ENCODE results near the gene PCBD2. TPM values are rescaled to one million over a fixed set of nuclear protein-coding genes. Genes with fewer than 3 reads are reported as not detected.
A peak's percentile ranks its signal among the peaks of the same experiment; 100 is the strongest.

PCBD2 gene
- total RNA-seq, 4 donors from 2014 or later: 16.9 to 21.7 (median 20.8) TPM

DNA sequence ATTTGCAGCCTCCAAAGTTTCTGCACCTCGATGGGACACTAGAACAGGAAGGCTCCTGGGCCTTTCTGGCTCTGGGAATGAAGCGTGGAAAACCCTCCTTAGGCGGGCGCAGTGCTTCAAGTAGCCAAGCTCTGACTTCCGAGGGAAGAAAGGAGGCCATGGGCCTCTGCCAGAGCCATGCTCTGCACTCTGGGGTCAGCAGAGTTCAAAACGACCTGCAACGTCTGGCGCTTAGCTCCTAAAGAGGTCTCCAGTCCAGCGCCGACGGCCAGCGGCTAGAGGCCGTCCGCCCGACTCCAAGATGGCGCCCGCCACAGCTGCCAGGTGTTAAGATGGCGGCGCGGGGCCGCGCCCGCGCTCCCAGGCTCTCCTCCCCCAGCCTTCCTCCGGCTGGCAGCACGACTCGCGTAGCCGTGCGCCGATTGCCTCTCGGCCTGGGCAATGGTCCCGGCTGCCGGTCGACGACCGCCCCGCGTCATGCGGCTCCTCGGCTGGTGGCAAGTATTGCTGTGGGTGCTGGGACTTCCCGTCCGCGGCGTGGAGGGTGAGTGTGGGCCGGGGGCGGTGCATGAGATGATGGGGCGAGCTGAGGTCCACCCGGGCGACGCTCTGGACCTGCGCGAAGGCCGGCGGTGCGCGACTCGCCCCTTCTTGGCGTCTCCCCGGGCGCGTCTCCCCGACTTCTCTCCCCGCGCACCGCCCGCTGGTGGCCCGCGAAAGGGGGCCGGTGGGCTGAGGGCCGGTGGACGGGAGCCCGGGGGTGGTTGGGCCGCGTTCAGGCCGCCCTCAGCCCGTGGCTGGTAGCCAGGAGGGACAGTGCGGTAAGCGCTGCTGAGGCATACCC lies 30.7 kb upstream of the PCBD2 start, which contains the start of gene TXNDC15:
Gene TXNDC15, plus strand, starts transcription at position 385 of the 844 bp plus-strand sequence. Its CDS starts 57 bp downstream, at position 442.
- DNase-seq (peak; percentile 79 to 85), ATAC-seq (peak; percentile 89 to 91)
- Histone ChIP-seq H3K4me3 (peak within 1 kb of the TSS; percentile 92 to 98 (median 95)), H3K27ac (peak within 1 kb of the TSS; percentile 95 to 99 (median 96)), H3K27me3 (no peaks in the 10 kb centered on the region), H3K9me3 (no peaks in the 10 kb centered on the region), H3K36me3 (no peaks in the 10 kb centered on the region), H3K4me1 (peaks cover 17 to 19% of the 10 kb centered on the region in 2 donors)
- intact Hi-C loops (cut with DNase I; ENCODE audit: low total_unique reads) (loop anchor here (1.0 kb wide), 2 partner anchors 29 to 31 kb away; partner anchors contain the start of genes C5orf24 and PCBD2), in situ Hi-C loops (cut with MboI; ENCODE audit: low sequenced_read_pairs in 4 of 4) (no loop called here)
- TF ChIP-seq POLR2A (IDR thresholded peaks at IDR 0.05): peak in 1 of 2 donors; percentile 38
- TF ChIP-seq, protein P1, sequence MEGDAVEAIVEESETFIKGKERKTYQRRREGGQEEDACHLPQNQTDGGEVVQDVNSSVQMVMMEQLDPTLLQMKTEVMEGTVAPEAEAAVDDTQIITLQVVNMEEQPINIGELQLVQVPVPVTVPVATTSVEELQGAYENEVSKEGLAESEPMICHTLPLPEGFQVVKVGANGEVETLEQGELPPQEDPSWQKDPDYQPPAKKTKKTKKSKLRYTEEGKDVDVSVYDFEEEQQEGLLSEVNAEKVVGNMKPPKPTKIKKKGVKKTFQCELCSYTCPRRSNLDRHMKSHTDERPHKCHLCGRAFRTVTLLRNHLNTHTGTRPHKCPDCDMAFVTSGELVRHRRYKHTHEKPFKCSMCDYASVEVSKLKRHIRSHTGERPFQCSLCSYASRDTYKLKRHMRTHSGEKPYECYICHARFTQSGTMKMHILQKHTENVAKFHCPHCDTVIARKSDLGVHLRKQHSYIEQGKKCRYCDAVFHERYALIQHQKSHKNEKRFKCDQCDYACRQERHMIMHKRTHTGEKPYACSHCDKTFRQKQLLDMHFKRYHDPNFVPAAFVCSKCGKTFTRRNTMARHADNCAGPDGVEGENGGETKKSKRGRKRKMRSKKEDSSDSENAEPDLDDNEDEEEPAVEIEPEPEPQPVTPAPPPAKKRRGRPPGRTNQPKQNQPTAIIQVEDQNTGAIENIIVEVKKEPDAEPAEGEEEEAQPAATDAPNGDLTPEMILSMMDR (IDR thresholded peaks at IDR 0.05 in 4 of 5, conservative IDR thresholded peaks at IDR 0.05 in 1 of 5): no peak

DNA sequence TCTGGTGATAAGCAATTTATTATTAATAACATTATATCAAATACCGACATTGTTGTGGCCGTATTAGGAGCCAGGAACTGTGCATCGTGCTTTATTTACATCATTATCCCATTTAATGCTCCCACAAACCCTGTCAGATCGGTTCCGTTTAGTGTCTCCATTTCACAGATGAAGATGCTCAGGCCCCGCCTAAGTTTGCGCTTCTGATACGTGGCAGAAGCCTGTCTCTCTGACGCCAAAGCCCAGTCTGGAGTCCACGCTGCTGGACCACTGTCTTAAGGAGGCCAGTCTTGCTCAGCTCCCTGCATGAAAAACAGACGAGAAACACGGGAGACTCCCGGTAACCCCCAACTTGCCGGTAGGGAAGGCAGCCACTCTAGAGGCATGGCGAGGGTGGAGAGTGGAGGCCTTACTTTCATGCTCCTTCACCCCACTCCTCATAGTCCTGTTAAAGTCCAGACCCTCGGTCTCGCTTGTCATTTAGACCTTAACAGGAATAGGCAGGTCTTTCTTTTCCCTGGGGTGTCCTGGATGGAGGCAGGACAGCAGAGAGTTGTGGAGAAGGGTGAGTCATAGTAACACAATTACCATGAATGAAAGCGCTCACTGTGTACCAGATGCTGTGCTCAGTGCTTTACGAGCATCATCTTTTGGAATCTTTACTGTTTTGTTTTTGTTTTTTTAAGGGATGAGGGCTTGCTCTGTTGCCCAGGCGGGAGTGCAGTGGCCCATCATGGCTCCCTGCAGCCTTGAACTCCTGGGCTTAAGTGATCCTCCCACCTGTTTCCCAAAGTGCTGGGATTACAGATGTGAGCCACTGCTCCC lies 29.9 kb upstream of the PCBD2 start:
- H3K27ac ChIP-seq: peak overlapping the region; percentile 95 to 99 (median 96)
- no peaks in the 10 kb centered on the region for H3K9me3 ChIP-seq
- ATAC-seq (peak; percentile 78 to 83), DNase-seq (peak; percentile 48 to 65)
- in situ Hi-C loops (cut with MboI; ENCODE audit: low sequenced_read_pairs in 4 of 4) (loop anchor here in 1 of 4 donors (25.0 kb wide), 1 partner anchor 488 kb away; no protein-coding TSS in a partner anchor), intact Hi-C loops (cut with DNase I; ENCODE audit: low total_unique reads) (loop anchor here (1.0 kb wide), 2 partner anchors 30 kb away; partner anchors contain the start of genes C5orf24 and PCBD2)
- H3K36me3 ChIP-seq: no peaks in the 10 kb centered on the region
- peak overlapping the region; percentile 92 to 98 (median 95) for H3K4me3 ChIP-seq
- H3K4me1 ChIP-seq: peaks cover 17 to 19% of the 10 kb centered on the region in 2 donors
- H3K27me3 ChIP-seq: no peaks in the 10 kb centered on the region
- TF ChIP-seq POLR2A (IDR thresholded peaks at IDR 0.05): peak in 1 of 2 donors; percentile 8
- TF ChIP-seq, protein P1 (IDR thresholded peaks at IDR 0.05 in 4 of 5, conservative IDR thresholded peaks at IDR 0.05 in 1 of 5): no peak

DNA sequence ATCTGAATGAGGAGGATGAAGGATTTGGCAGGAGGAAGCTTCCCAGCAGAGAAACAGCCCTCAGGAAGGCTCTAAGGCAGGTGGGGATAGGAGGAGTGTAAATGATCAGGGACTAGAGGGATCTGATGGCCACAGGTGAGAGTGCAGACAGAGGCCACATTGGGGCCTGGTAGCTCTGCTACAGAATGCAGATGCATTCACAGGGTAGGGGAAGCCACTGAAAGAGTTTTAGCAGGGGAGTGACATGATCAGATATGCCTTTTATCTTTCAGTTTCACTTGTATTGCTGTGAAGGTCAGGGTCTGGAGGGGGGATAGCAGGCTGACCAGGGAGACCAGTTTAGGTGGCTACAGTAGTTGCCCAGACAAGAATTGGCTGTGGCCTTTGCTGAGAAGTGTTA lies 27.8 kb upstream of the PCBD2 start:
- ATAC-seq (no peak), DNase-seq (no peak)
- H3K4me1 ChIP-seq: peaks cover 17 to 19% of the 10 kb centered on the region in 2 donors
- H3K9me3 ChIP-seq: no peaks in the 10 kb centered on the region
- TF ChIP-seq, protein P1 (IDR thresholded peaks at IDR 0.05 in 4 of 5, conservative IDR thresholded peaks at IDR 0.05 in 1 of 5): no peak
- TF ChIP-seq POLR2A (IDR thresholded peaks at IDR 0.05): no peak
- no peaks in the 10 kb centered on the region for H3K36me3 ChIP-seq
- H3K27ac ChIP-seq: peak overlapping the region in 1 of 4 donors; percentile 7
- in situ Hi-C loops (cut with MboI; ENCODE audit: low sequenced_read_pairs in 4 of 4): loop anchor here in 1 of 4 donors (25.0 kb wide), 1 partner anchor 490 kb away; no protein-coding TSS in a partner anchor
- no peaks in the 10 kb centered on the region for H3K27me3 ChIP-seq
- no peak overlapping the region for H3K4me3 ChIP-seq
- intact Hi-C loops (cut with DNase I; ENCODE audit: low total_unique reads): no loop called here

DNA sequence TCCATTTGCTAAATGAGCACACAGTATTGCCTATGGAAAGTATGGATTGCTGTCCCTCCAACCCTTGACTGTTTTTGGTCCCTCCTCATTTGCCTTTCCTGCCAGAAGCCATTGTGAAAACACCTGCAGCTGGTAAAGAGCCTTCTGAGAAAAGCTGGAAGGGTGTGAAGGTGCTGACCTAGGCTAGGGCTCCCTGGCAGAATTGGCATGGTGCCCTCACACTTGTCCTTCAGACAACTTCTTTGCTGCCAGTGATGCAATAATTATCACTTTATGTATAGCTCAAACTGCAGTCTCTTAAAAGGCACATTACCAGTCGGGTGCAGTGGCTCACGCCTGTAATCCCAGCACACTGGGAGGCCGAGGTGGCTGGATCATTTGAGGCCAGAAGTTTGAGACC lies 26.5 kb upstream of the PCBD2 start:
- no peak overlapping the region for H3K4me3 ChIP-seq
- H3K27me3 ChIP-seq: no peaks in the 10 kb centered on the region
- DNase-seq (no peak), ATAC-seq (no peak)
- peaks cover 17 to 19% of the 10 kb centered on the region in 2 donors for H3K4me1 ChIP-seq
- no peaks in the 10 kb centered on the region for H3K9me3 ChIP-seq
- no peak overlapping the region for H3K27ac ChIP-seq
- no peaks in the 10 kb centered on the region for H3K36me3 ChIP-seq
- TF ChIP-seq, protein P1 (IDR thresholded peaks at IDR 0.05 in 4 of 5, conservative IDR thresholded peaks at IDR 0.05 in 1 of 5): no peak
- no peak for TF ChIP-seq POLR2A (IDR thresholded peaks at IDR 0.05)
- intact Hi-C loops (cut with DNase I; ENCODE audit: low total_unique reads): no loop called here
- in situ Hi-C loops (cut with MboI; ENCODE audit: low sequenced_read_pairs in 4 of 4): loop anchor here in 1 of 4 donors (25.0 kb wide), 1 partner anchor 491 kb away; no protein-coding TSS in a partner anchor
